GM18517 (cell line): ENCODE measurements around the gene B4GALT3.

Experiments used
- ATAC-seq: cut with Tn5 transposase; IDR thresholded peaks from one replicate; pipeline ENCODE4 v1.9.1; 2021; ENCODE audit warnings: mild to moderate bottlenecking, moderate library complexity; ENCODE audit not compliant: unreplicated experiment

The B4GALT3 gene

DNA sequence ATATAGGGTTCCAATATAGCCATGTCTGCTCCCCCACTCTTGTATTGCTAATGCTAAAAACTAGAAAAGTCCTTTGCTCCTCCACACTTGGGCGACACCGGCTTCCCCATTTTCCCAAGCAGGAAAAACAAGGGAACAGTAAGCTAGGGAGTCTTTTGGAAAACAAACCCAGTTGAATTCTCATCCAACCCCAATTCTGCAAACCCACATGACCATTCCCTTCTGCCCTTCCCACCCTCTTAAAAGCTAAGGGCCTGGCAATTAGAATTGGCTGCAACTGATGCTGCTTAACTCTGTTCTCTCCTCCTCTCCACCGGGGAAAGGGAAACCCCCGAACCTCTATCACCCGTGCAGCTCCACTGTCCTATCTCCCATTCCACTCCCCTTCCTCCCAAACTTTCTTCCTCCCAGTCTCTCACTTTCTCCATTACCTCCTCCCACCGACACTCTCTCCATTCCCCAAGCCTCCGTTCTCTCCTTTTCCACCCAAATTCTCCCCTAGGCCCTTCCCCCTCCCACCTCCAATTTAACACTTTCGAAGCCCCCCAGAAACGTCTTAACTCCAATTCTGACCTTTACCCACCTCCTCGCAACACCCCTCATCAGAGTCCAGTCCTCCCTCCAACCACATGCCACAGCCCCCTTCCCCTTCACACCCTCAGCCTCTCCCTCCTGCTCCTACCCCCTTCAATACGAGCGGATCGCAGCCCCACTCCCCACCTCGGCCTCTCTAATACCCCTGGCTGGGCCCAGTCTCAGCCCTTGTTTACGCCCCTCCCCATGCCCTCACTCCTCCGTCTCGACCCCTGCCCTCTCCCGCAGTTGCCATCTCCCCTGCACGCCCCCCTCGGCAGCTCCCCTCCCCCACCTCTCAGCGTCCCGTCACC, 45.5 kb downstream of the B4GALT3 start:
- no peak for ATAC-seq

DNA sequence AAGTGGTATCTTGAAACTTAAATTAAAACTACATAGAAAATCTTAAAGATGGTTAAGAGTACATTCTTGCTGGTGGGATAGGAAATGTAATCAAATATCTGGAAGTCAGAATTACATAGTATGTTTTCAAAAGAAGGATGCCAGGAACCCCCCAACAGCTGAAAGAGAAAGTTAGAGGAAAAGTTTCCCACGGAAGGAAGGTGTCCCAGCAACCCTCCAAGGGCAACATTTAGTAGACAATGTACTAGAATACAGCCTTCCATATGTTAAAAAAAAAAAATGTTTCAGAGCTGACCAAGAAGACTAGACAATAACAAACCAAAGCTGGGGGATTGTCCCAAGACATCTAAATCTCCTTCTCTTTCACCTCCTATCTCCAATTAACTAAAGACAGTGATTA, 47.0 kb downstream of the B4GALT3 start:
- no peak for ATAC-seq

DNA sequence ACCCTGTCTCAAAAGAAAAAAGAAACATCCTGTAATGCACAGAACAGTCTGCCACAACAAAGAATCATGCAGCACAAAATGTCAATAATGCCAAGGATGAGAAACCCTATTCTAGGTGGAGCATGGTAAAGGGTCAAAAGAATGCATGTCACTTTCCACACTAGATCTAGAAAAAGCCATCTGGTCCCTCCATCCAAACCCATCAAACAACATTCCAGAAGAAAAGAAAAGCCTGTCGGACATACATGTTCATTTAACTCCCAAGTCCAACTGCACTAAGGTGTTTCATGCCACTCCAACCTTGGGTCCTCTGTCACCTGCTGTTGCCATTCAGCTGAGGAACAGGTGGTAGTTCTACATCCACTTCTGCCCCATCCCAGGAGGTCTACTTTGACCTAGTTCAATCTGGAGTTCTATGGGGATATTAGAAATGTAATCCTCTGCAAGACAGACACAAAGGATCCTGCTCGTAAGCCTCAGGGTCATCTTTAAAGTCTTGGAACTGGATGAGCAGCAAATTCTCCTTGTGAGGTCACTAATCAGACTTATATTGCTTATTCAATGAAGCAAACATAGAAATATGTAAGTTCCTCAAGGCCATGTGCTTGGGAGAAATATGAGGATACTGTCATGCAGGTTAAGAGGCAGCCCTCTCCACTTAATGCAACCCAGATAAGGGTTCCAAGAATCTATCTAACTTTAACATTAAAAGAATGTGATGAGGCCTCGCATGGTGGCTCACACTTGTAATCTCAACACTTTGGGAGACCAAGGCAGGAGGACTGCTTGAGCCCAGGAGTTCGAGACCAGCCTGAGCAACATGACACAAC, 48.5 kb downstream of the B4GALT3 start:
- no peak for ATAC-seq

DNA sequence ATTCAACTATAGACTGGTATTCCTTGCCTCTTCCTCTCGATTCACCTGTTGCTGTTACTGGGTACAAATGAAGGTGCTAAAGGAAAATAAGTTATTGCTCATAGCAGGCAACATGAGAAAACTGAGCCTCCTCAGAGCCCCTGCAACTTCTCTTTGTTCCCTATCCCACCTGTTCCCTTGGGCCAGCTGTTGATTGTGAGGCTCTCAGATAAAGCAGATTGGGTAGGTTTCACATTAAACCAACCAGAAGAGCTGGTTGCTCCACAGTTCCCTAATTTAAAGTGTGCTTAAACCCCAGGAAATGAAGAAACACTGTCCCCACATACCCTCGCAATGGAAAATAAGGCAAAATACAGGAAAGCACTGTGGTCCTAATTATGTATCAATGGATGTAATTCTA, 49.7 kb downstream of the B4GALT3 start:
- no peak for ATAC-seq

DNA sequence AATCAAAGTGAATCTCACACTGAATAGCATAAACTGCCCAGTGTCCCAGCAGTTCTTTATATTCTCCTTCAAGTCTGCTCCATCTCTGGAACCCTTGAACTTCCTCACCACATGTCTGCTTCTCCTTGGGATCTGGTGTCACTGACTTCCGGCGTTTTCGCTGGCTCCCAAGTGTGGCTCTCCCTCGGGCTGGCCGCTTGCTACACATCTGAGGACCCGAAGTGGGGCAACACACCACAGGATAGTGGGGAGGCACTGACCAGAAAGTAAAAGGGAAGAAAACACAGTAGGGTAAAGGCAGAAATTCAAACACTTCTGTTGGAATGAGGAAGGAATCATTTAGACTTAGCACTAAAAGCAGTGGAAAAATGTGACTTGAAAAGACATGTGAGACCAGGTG, 54.3 kb downstream of the B4GALT3 start:
- ATAC-seq: no peak

DNA sequence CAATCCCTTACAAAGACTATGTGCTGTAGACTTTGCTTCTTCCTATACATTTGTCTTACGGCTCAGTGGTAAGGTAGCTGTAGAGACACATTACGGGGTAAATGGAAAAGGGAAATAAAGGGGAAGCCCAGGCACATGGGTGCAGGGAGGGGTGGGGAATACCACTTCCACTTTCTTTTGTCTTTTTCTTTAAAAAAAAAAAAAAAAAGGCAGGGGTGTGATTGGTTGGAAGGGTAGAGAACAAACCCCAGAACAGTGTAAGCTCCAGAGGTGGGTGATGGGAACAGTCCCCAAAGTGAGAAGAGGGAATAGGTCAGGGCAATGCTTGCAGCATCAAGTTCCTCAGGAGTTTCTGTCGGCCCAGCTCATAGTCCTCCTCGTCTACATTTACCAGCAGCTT, 55.5 kb downstream of the B4GALT3 start:
- no peak for ATAC-seq
